HCT116 (cell line): ENCODE results near the gene PAX6.

Experiments
- POLR2A ChIP-seq: IDR thresholded peaks from 2 replicates; pipeline ENCODE4 v1.7.0; 2011; ENCODE audit warnings: borderline replicate concordance; ENCODE audit not compliant: insufficient read depth, insufficient read length; ENCODE audit errors: extremely low read depth
- TCF7L2 ChIP-seq: IDR thresholded peaks from 2 replicates; pipeline ENCODE4 v1.7.0; 2011; ENCODE audit warnings: borderline replicate concordance, inconsistent platforms; ENCODE audit not compliant: insufficient read depth, insufficient read length; ENCODE audit errors: extremely low read depth
- YY1 ChIP-seq: IDR thresholded peaks from 2 replicates; pipeline ENCODE4 v1.6.1; 2011; ENCODE audit warnings: low read length, low read depth, moderate library complexity, mild to moderate bottlenecking; ENCODE audit not compliant: insufficient replicate concordance; ENCODE audit errors: extremely low read depth

DNA sequence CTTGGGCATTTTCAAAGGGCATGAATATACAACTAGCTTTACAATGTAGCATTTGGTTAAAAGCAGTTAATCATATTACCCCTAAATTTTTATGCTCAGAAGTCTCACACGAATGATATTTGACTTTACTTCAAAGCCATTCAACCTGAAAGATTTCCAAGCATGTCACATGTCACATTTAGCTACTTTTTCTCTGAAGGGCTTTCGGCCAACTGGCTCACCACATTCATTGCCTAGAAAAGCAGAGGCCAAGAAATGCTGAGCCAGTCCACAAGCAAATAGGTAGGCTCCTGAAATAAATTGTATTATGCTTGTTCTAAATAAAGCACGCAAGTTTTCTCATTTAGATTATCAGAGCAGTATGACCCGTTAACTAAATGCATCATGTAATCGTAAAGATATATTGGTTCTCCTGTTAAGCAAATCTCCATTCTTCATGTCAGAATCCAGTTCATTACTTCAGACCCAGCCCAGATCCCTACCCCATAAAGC, 30.6 kb downstream of the PAX6 start:
- TF ChIP-seq YY1 (no peak), POLR2A (no peak), TCF7L2 (no peak)
